ENCODE measurements around the gene ROM1.

DNA sequence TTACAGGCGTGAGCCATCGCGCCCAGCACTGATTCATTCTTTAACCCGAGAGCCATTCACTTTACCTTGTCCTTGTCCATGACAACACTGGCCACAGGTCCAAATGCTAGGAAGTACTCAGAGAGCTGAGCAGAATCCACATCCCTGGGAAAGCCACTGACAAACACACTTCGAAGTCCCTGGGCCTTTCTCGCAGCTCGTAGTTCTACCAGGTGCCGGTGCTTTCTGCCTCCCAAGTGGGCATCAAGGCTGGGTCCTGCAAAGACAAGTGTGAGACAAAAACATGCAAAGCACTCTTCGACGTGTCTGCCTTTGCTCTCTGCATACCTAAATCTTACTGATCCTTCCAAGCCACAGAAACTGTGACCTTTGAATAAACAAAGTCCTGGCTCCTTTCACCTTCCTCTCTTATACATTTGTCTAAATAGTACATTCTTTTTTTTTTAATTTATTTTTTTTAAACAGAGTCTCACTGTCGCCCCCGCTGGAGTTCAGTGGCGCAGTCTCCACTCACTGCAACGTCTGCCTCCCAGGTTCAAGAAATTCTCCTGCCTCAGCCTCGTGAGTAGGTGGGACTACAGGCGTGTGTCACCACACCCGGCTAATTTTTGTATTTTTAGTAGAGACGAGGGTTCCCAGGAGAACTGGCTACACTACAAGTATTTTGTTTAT, 24.0 kb upstream of the ROM1 start:
- TF ChIP-seq, protein P1, sequence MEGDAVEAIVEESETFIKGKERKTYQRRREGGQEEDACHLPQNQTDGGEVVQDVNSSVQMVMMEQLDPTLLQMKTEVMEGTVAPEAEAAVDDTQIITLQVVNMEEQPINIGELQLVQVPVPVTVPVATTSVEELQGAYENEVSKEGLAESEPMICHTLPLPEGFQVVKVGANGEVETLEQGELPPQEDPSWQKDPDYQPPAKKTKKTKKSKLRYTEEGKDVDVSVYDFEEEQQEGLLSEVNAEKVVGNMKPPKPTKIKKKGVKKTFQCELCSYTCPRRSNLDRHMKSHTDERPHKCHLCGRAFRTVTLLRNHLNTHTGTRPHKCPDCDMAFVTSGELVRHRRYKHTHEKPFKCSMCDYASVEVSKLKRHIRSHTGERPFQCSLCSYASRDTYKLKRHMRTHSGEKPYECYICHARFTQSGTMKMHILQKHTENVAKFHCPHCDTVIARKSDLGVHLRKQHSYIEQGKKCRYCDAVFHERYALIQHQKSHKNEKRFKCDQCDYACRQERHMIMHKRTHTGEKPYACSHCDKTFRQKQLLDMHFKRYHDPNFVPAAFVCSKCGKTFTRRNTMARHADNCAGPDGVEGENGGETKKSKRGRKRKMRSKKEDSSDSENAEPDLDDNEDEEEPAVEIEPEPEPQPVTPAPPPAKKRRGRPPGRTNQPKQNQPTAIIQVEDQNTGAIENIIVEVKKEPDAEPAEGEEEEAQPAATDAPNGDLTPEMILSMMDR (optimal IDR thresholded peaks at IDR 0.05 in 1 of 3, IDR thresholded peaks at IDR 0.05 in 1 of 3, conservative IDR thresholded peaks at IDR 0.05 in 1 of 3; ENCODE audit: extremely low read depth in 1 of 3, insufficient read depth in 2 of 3, low read length in 3 of 3): peak in 2 of 3 experiments; percentile 24 to 25
- TF ChIP-seq EZH2 (IDR thresholded peaks at IDR 0.05; ENCODE audit: low read length): no peak

Measured in keratinocyte (primary cell).